DMS 273 (cell line): ENCODE measurements around the gene NAA16.
"Not testable (repeated sequence)": the region's sequence is repeated elsewhere in the genome, so short reads cannot be mapped to it uniquely, and the experiment has no call there.

Experiments used
- DNase-seq: peaks from one replicate; lab custom pipeline; 2025; ENCODE audit not compliant: unreplicated experiment; lab: John Stamatoyannopoulos, UW

The NAA16 gene

GRCh38 chr13:41310963-41311405 is at the start of gene NAA16:
Gene NAA16 (plus strand): TSS chr13:41311267. CDS start chr13:41311529, 262 bp downstream.
- peak; percentile 94 for DNase-seq

GRCh38 chr13:41263261-41263971 is 47.7 kb upstream of the NAA16 start, which contains the start of gene MTRF1:
Gene MTRF1 (minus strand): TSS chr13:41263576. CDS start chr13:41260907, 2,669 bp downstream.
- peak; percentile 85 for DNase-seq

GRCh38 chr13:41267106-41267505 is 44.0 kb upstream of the NAA16 start:
- no peak for DNase-seq

- peak; percentile 49 for DNase-seq
Measured at GRCh38 chr13:41268764-41269163, 42.3 kb upstream of the NAA16 start.

GRCh38 chr13:41271456-41272285 is 39.4 kb upstream of the NAA16 start:
- no peak for DNase-seq

- no peak for DNase-seq
Measured at GRCh38 chr13:41273831-41274441, 37.1 kb upstream of the NAA16 start.

GRCh38 chr13:41274881-41275280 is 36.2 kb upstream of the NAA16 start:
- DNase-seq: no peak

- no peak for DNase-seq
Measured at GRCh38 chr13:41276824-41277223, 34.2 kb upstream of the NAA16 start.

- not testable (repeated sequence) for DNase-seq
Measured at GRCh38 chr13:41279156-41279555, 31.9 kb upstream of the NAA16 start.

GRCh38 chr13:41282129-41282571 is 28.9 kb upstream of the NAA16 start:
- DNase-seq: no peak

GRCh38 chr13:41284512-41285288 is 26.4 kb upstream of the NAA16 start:
- no peak for DNase-seq

- DNase-seq: no peak
Measured at GRCh38 chr13:41286370-41286769, 24.7 kb upstream of the NAA16 start.

GRCh38 chr13:41289463-41289881 is 21.6 kb upstream of the NAA16 start:
- DNase-seq: no peak

- no peak for DNase-seq
Measured at GRCh38 chr13:41291246-41291645, 19.8 kb upstream of the NAA16 start.

GRCh38 chr13:41293272-41293671 is 17.8 kb upstream of the NAA16 start:
- DNase-seq: no peak

- DNase-seq: no peak
Measured at GRCh38 chr13:41294914-41295313, 16.2 kb upstream of the NAA16 start.

- no peak for DNase-seq
Measured at GRCh38 chr13:41295973-41296372, 15.1 kb upstream of the NAA16 start.

- DNase-seq: no peak
Measured at GRCh38 chr13:41296879-41297646, 14.0 kb upstream of the NAA16 start.

- no peak for DNase-seq
Measured at GRCh38 chr13:41299316-41300094, 11.6 kb upstream of the NAA16 start.
